ENCODE measurements around the gene MGMT. TPM values are rescaled to one million over a fixed set of nuclear protein-coding genes. Genes with fewer than 3 reads are reported as not detected.

The MGMT gene
- total RNA-seq, 1 donor from 2014 or later, result 5.7 TPM

- DNase-seq (ENCODE audit: low spot score in 2 of 2) (no peak), FAIRE-seq (no peak)
Observed at GRCh38 chr10:129764011-129764900, 297.2 kb downstream of the MGMT start.

- no peak for DNase-seq (ENCODE audit: low spot score in 2 of 2)
Observed at GRCh38 chr10:129764901-129765663, 298.0 kb downstream of the MGMT start.

GRCh38 chr10:129765664-129766550 lies 298.9 kb downstream of the MGMT start:
- no peak for DNase-seq (ENCODE audit: low spot score in 2 of 2)
- FAIRE-seq, result no peak

More at GRCh38 chr10:129764901-129765663, 298.0 kb downstream of the MGMT start:
- no peak for FAIRE-seq

GRCh38 chr10:129766611-129767550 lies 299.8 kb downstream of the MGMT start:
- FAIRE-seq (no peak), DNase-seq (ENCODE audit: low spot score in 2 of 2) (no peak)

GRCh38 chr10:129767751-129768150 lies 300.7 kb downstream of the MGMT start:
- DNase-seq (ENCODE audit: low spot score in 2 of 2), result no peak
- FAIRE-seq, result no peak

- no peak for DNase-seq (ENCODE audit: low spot score in 2 of 2)
- FAIRE-seq, result no peak
Observed at GRCh38 chr10:129768437-129769355, 301.7 kb downstream of the MGMT start.

- DNase-seq (ENCODE audit: low spot score in 2 of 2), result no peak
- FAIRE-seq, result no peak
Observed at GRCh38 chr10:129769381-129770116, 302.5 kb downstream of the MGMT start.

- DNase-seq (ENCODE audit: low spot score in 2 of 2), result no peak
- no peak for FAIRE-seq
Observed at GRCh38 chr10:129770286-129770685, 303.2 kb downstream of the MGMT start.

- DNase-seq (ENCODE audit: low spot score in 2 of 2) (no peak), FAIRE-seq (no peak)
Observed at GRCh38 chr10:129771024-129771423, 304.0 kb downstream of the MGMT start.

GRCh38 chr10:129771576-129771975 lies 304.5 kb downstream of the MGMT start:
- DNase-seq (ENCODE audit: low spot score in 2 of 2) (no peak), FAIRE-seq (no peak)

GRCh38 chr10:129771991-129772431 lies 305.0 kb downstream of the MGMT start:
- FAIRE-seq, result no peak

GRCh38 chr10:129772468-129773358 lies 305.7 kb downstream of the MGMT start:
- FAIRE-seq (no peak), DNase-seq (ENCODE audit: low spot score in 2 of 2) (no peak)

More at GRCh38 chr10:129771991-129772431, 305.0 kb downstream of the MGMT start:
- no peak for DNase-seq (ENCODE audit: low spot score in 2 of 2)

- DNase-seq (ENCODE audit: low spot score in 2 of 2) (no peak), FAIRE-seq (no peak)
Observed at GRCh38 chr10:129773359-129773990, 306.4 kb downstream of the MGMT start.

GRCh38 chr10:129774082-129774735 lies 307.2 kb downstream of the MGMT start:
- no peak for FAIRE-seq

GRCh38 chr10:129774736-129775401 lies 307.8 kb downstream of the MGMT start:
- no peak for DNase-seq (ENCODE audit: low spot score in 2 of 2)
- FAIRE-seq, result no peak

More at GRCh38 chr10:129774082-129774735, 307.2 kb downstream of the MGMT start:
- no peak for DNase-seq (ENCODE audit: low spot score in 2 of 2)
